Measurements from ENCODE around the gene CELA2B.

DNA sequence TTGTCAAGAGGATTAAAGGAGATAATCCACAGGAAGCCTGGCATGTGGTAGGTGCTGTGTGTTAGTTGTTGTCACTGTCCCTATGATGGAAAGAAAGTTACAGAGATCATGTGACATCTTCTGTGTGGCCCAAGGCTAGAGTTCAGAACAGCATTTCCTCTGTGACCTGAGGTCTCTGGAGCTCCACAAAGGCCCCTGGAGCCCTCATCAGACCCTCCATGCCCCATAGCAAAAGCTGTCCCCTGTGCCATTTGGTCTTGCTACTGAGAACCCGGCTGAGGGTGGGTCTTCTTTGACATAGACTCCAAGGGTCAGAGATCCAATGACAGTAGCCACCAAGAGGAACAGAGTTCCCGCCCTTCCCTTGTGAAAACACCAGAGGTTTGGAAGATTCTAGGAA lies 8.1 kb downstream of the CELA2B start:
- TF ChIP-seq POLR2A (IDR thresholded peaks at IDR 0.05): no peak
- TF ChIP-seq, protein P1, sequence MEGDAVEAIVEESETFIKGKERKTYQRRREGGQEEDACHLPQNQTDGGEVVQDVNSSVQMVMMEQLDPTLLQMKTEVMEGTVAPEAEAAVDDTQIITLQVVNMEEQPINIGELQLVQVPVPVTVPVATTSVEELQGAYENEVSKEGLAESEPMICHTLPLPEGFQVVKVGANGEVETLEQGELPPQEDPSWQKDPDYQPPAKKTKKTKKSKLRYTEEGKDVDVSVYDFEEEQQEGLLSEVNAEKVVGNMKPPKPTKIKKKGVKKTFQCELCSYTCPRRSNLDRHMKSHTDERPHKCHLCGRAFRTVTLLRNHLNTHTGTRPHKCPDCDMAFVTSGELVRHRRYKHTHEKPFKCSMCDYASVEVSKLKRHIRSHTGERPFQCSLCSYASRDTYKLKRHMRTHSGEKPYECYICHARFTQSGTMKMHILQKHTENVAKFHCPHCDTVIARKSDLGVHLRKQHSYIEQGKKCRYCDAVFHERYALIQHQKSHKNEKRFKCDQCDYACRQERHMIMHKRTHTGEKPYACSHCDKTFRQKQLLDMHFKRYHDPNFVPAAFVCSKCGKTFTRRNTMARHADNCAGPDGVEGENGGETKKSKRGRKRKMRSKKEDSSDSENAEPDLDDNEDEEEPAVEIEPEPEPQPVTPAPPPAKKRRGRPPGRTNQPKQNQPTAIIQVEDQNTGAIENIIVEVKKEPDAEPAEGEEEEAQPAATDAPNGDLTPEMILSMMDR (IDR thresholded peaks at IDR 0.05): no peak
